HG02973 (cell line): ENCODE measurements around the gene WT1.

ENCODE experiments used
- ATAC-seq: cut with Tn5 transposase; IDR thresholded peaks from one replicate; pipeline ENCODE4 v1.9.1; 2021; ENCODE audit warnings: moderate library complexity; ENCODE audit not compliant: unreplicated experiment

WT1 gene

DNA sequence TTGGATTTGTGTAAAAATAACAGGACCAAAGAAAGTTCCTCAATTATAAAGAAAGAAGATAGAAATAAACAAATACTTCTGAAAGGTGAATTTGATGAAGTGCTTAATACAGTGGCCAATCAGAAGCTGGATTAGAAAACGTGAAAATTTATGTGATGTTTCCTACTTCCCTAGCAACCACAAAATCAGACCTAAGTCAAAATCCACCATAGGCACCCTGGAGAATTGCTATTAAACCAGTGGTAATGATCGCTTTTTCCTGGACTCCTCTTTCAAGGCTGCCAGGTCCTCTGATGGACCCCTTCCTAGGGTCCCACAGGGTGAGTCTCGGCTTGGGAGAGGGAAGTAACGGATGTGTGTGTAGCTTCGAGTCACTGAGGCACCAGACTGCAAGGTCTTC, 9.6 kb downstream of the WT1 start:
- no peak for ATAC-seq

GRCh38 chr11:32422545-32422944, 12.8 kb downstream of the WT1 start:
- ATAC-seq, result no peak

DNA sequence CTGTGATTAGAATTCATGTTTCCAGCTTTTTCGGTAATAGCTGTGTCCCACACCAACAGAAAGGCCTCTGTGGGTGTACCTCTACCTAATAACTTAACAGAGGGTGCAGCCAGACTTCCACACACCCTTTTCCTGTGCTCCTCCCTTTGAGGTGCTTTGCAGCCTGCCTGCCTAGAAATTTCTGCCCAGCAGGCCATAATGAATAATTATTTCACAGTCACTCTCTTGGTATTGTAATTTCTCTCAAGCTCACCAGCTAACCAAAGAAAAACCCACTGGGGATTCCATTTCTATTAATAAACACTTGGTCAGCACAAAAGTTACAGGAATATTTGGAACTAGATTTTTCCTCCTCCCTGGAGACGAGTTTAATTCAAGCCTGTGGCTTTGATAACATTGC, 13.3 kb downstream of the WT1 start:
- no peak for ATAC-seq

DNA sequence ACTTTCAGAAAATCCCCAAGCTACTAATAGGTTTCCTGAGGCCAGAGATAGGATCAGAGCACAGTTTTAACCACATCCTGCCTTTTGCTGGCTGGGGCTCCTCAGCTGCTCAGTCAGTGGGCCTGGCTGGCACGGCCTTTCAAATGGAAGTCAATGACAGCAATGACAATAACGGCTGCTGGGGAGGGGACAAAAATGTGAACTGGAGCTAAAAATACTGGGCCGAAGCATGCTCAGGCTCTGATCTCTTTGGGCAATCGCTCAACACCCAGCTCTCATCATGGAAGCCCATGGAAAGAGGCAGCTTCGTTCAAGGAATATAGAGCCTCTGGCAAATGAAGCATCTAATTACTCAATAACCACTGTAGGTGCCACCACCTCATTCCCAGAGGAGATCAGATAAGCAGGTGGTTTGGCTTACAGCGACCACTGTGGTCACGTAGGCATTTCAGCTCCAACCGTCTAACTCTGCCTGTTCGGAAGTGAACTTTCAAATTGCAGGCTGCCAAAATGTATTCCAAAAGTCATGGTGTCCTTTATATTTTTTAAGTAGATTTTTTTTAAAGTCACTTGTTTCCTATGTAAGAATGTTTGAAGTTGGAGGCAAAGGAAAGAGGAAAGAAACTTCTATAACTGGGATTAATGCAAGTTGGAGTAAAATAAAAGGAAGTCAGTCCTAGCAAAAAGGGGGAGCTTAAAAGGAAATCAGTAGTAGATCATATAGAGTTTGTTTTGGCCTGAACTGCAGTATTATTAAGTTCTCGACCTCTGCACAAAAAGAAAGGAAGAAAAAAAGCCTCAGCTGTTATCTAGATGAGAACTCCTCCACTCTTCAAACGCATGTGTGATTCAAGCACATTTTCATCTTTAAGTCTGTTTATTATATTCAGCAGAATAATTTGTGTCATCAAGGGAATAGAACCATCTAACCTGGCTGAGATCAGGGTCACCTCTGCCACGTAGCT, 14.1 kb downstream of the WT1 start:
- ATAC-seq, result peak; percentile 80

DNA sequence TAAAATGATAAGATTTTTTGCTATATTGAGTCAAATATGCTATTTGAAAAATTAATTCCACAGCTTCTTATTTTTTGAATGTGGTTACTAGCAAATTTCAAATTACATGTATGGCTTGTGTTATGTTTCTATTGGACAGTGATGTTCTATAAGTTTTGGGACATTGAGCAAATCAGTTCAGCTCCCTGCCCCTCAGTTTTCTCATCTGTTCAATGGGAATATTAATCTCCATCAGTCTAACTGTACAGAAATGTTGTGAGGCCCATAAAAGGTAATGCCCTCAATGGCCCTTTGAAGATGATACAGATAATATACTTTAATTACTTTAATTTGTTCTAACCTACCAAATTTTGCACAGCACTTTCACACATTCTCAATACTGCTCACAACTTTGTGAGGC, 15.2 kb downstream of the WT1 start:
- no peak for ATAC-seq

DNA sequence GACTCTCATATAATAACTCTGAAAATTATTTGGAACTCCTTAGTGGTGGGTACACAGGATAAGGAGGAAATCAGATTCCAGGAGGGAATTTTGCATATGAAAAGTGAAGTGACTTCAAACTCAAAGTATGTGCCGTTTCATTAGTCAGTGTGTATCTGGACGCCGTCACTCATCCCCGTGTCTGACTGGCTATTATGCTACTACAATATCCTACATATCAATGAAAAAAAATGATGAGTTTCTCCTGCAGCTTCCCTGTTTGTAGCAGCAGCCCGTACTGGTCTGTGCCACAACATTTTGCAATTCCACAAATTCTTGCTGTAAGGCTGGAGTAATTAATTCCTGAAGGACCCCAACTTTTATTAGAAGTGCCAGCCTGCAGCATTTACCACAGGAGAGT, 16.5 kb downstream of the WT1 start:
- no peak for ATAC-seq

DNA sequence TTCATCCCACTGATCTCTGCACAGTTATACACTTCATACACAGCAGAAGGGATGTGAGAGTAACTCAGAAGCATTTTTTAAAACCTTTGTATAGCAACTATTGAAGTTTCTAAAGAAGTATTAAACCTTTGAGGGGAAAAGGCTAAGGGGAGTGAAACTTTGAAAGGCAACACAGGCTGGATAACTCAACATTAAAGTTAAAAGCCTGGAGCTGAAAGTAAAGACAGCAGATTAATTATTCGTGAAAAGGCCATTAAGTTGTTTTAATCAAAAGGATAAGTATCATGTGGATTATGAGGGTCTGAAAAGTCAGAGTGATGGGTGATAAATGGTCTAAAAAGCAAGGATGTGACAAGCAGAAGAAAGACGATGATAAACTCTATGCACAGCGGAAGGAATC, 17.5 kb downstream of the WT1 start:
- no peak for ATAC-seq

DNA sequence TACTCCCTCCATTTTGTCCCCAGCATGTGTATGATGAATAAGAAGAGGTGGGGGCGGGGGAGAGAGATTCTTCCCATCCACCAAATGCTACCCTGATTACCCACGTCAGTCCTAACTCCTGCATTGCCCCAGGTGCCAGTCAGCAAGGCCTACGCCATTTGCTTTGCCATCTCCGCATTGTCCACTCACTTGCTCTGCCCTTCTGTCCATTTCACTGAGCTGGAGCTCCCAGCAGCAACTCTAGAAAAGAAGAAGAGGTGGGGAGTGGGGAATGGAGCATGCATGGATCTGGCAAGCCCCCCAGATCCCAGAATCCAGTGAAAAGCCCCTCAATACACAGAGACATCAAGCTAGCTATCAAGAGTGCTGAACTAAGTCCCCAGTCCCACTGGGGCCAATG, 19.0 kb downstream of the WT1 start:
- no peak for ATAC-seq

DNA sequence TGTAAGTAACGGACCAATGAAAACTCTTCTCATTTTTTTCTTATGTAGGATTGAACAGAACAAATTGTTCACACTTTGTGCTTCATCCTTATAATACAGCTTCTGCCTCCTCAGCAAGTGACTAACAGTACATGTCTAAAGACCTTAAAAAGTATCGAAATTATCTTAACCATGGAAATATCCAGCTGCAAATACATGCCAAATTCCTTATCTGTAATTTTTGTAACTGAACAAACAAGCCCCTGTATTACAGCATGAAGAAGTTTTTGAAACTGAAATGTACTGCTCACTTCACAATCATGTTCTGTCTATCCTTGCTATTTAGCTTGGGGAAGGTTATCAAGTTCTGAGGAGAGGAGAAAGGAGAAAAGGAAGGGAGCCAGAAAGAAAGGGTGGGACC, 20.4 kb downstream of the WT1 start:
- no peak for ATAC-seq

DNA sequence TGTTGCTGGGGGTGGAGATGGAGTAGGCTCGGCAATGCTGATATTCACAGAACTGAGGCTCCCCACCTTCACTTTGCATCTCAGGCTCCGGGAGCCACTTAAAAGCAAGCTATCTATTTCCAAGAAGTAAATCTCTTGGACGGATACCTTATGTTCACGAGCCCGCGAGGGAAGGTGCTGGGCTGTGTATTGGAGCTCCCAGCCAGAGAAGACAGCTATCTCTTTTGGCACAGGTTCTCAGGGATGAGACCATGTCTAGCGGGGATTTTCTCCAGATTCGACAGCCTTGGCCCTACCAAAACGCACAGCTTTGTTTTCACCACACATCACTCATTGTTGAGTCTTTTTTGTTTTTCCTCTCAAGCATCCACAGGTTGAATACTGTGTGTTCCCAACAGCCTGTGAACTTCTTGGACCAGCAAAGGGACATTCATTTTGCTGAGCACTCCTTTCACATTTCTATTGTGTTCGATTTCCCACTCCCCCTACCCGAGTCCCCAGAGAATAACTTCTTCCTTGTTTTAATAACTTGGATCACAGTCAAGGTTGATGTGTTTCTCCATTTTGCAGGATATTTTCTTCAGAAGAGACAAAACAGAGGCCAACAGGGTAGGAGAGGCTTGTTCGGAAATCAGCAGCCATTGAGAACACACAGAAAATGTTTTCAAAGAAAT, 23.3 kb downstream of the WT1 start:
- no peak for ATAC-seq

- no peak for ATAC-seq
Observed at GRCh38 chr11:32405592-32405991, 29.7 kb downstream of the WT1 start.

- no peak for ATAC-seq
Observed at GRCh38 chr11:32402836-32403235, 32.5 kb downstream of the WT1 start.

GRCh38 chr11:32400670-32401369, 34.5 kb downstream of the WT1 start:
- no peak for ATAC-seq

DNA sequence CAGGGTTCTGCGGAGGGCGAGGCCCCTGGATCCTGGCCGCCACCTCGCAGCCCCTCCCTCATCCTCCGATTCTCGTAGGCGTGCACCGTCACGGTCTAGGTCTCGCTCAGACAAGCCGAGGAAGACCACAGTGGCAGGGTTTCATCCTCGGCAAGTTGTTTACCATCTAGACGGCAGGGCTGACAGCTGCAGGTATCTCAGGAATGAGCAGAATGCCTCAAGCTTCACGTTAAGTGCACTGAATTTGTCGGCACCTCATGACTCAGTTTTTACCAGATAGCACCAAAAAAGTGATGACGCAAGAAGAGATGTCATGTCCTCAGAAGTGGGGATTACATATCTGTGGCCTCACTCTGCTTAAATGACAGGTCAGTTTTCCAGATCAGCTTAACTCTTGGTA, 35.1 kb downstream of the WT1 start:
- no peak for ATAC-seq

DNA sequence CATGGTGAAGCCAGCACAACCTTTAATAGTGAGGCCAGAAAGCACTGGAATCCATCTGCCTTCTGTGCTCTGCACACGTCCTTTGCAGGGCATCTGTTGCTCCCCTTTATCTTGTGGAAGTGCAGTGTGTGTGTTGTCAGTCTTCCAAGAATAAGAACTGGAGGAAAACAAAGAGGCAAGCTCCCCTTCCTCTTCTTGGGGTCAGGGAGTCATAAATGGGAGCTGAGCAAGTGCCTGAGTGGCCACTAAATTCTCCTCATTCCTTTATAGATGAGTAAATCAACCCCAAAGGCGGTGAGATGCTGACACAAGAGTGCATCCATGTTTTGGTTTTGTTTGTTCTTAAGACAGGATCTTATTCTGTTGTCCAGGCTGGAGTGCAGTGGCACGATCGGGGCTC, 38.3 kb downstream of the WT1 start:
- ATAC-seq, result no peak

GRCh38 chr11:32396331-32396730, 39.0 kb downstream of the WT1 start:
- ATAC-seq, result no peak

DNA sequence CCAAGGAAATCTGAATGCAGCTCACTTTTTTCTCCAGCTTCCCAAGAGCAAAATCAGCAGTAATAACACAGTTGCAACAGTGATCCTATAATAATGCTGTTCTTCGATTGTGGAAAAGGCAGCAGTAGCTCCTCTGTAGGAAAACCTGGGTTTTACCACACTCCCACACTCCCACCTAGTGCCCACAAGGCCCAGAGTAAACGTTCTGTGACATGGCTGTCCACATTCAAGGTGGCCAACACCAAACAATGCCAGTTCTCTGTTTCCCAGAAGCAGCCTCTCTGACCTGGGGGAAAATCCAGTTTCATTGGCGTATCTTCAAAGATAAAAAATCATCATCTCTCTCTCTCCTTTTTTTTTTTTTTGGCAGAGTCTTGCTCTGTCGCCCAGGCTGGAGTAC, 40.2 kb downstream of the WT1 start:
- no peak for ATAC-seq

DNA sequence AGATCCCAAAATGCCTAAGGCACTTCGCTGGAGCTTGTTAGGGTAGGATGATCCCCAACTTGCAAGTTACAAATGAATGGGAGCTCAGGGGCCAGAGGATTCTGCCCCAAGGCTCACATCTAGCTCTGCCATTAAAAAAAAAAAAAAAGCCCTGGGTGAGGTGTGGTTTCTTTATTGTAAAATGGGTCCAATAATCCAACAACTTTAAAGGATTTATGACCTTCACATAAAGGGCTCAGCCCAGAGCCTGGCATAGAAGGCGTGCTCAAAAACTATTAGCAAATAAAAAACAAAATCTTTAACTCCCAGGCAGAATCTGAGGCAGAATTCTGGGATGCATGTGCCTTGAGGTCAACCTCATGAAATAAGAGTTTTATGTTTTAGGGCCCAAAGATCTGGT, 42.5 kb downstream of the WT1 start:
- no peak for ATAC-seq

GRCh38 chr11:32391956-32392553, 43.3 kb downstream of the WT1 start:
- no peak for ATAC-seq

GRCh38 chr11:32391479-32391878, 43.9 kb downstream of the WT1 start:
- no peak for ATAC-seq

GRCh38 chr11:32390712-32391111, 44.6 kb downstream of the WT1 start:
- no peak for ATAC-seq
